NCI-H1694 treated with DMSO at 0.1 percent for 48 hours (cell line): ENCODE data around the gene NUDT15.
"Not testable (repeated sequence)": the region's sequence is repeated elsewhere in the genome, so short reads cannot be mapped to it uniquely, and the experiment has no call there.

ENCODE experiments used
- DNase-seq: peaks from one replicate; lab custom pipeline; 2025; lab: John Stamatoyannopoulos, UW

The NUDT15 gene

GRCh38 chr13:48037346-48038173 lies at the start of gene NUDT15:
Gene NUDT15 (plus strand): TSS chr13:48037726. CDS start chr13:48037747, 21 bp downstream.
- peak; percentile 91 for DNase-seq

DNA sequence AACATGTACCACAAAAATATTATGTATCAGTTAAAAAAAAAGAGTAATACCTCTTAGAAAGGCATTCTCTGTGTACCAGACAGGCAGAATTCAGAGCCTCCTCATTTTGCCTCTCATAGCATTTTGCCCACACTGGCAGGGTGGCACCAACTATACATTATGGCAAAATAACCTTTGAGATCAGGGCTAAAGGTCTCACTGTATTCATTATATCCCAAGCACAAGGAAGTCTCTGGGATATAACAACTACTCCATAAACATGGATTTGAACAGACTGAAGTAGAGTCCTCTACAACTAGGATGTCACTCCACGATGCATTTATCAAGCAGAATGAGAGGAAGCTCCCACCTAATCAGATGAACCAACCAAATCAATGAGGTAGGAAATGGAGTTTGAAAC lies 47.1 kb upstream of the NUDT15 start:
- no peak for DNase-seq

- no peak for DNase-seq
These were observed 46.5 kb upstream of the NUDT15 start for GRCh38 chr13:47990920-47991466.

- DNase-seq, result no peak
These were observed 45.7 kb upstream of the NUDT15 start for GRCh38 chr13:47991859-47992258.

DNA sequence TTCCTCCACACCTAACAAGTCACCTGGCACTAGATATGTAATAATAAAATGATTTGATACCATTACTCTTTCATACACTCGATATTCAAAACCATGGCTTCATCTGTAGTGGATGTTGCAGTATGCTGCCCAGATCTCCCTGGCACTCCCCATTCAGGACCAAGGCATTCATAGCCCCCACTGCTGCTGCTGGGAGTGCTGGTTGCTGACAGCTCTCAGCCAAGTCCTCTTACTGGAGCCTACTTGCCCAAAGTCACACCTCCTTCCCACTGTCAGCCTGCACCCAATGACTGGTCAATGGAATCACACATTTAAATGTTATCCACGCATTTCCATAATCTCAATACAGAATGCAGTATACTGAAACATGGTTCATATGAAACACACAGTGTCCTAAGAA lies 40.1 kb upstream of the NUDT15 start:
- no peak for DNase-seq

DNA sequence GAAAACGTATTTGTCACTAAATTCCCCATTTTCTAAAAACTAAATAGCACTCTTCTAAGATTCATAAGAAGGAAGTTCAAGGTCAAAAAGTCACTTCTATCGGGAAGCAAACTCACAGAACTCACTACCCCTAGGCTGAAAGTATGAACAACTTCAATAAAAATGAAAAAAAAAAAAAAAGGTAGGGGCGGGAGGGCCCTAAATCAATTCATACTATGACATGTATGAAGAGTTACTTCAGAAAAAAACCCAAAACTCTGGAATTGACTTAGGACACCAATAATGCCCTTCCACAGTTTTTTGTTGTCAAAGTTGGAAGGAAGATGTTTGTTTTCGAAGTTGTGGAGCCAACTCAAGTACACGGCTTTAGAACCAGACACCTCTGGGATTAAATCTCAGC lies 37.6 kb upstream of the NUDT15 start:
- no peak for DNase-seq

- DNase-seq, result no peak
These were observed 36.9 kb upstream of the NUDT15 start for GRCh38 chr13:48000559-48001113.

DNA sequence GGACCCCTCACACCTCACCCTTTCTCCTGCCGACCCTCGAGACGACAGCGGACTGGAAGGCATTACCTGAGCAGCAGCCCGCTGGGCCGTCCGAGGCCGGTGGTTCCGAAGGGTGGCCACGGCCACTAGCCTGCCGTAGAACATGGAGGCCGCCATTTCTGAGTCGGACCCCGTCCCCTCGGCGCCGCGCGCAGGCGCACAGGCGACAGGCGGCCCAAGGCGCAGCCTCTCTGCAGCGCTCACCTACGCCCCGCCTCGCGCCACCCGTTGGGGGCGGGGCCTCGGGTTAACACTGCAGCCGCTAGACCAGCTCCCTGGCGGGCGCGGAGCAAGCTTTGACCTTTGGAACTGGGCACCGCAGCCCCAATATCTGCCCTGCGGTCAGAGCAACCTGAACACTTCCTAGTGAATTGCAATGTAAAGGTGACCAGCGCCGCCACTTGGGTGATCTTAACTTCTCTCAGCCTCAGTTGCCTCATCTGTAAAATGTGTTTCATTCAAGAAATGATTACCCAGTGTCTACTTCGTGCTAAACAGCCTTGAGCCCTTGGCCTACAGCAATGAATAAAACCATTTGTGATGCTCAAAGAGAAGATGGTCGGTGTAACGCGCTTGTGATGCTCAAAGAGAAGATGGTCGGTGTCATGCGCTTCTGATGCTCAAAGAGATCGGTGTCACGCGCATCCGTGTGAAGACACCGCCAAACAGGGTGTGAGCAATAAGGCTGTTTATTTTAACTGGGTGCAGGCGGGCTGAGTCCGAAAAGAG lies 36.2 kb upstream of the NUDT15 start, which contains the start of gene SUCLA2:
TSS of gene SUCLA2 (minus strand) at position 160 of the 768 bp plus-strand sequence. CDS start at position 156, 4 bp downstream.
- DNase-seq, result peak; percentile 69

DNA sequence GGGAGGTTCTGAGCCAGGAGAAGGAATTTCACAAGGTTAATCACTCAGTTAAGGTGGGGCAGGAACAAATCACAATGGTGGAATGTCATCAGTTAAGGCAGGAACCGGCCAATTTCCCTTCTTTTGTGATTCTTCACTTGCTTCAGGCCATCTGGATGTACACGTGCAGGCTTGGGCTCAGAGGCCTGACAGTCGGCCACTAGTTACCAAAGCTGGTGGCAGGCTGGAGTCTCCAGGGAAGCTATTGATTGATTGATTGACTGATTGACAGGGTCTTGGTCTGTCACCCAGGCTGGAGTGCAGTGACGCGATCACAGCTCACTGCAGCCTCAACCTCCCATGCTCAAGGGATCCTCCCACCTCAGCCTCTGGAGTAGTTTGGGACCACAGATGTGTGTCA lies 35.5 kb upstream of the NUDT15 start:
- not testable (repeated sequence) for DNase-seq

DNA sequence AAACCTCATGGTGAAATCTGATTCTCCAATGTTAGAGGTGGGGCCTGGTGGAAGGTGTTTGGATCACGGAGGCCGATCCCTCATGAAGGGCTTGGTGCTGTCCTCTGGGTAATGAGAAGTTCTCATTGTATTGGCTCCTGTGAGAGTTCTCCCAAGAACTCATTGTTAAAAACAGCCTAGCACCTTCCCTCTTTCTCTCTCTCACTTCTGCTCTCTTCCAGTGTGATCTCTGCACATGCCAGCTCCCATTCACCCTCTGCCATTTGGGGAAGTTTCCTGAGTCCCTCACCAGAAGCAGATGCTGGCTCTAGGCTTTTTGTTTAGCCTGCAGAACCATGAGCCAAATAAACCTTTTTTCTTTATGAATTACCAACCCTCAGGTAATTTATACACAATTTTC lies 33.3 kb upstream of the NUDT15 start:
- no peak for DNase-seq

GRCh38 chr13:48006396-48006795 lies 31.1 kb upstream of the NUDT15 start:
- DNase-seq, result no peak

GRCh38 chr13:48009284-48009683 lies 28.2 kb upstream of the NUDT15 start:
- no peak for DNase-seq

DNA sequence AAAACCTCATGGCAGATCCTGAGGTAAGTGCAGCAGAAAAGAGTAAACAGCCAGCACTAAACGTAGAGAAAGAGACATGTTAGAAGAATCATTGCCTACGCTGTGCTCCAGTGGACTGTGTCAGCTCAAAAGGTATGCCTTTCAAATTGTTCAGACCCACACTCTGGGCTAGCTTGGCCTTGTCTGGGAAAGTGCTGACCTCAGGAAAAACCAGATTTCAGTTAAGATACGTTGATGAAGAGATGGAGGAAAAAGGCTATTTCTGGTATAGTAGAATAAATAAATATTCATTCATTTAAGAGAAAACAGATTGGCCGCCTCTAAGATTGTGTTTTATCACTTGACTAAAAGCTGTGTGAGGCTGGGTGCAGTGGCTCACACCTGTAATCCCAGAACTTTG lies 26.8 kb upstream of the NUDT15 start:
- DNase-seq, result no peak

DNA sequence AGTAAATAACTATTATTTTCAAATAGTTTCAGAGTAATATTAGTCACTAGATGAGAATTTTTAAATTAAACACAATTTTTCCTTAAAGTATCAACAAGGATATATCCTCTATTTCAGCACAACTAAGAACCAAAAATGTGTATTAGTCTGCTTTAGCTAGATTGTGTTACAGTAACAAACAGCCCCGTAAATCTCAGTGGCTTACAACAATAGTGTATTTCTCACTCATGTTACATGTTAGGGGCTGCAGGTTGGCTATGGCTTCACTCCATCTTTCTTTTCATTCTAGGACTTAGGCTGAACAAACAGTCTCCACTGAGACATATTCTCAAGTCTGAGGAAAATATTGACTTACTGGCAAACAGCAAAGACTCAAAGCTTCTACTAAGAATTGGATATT lies 24.9 kb upstream of the NUDT15 start:
- no peak for DNase-seq

- DNase-seq, result no peak
These were observed 23.2 kb upstream of the NUDT15 start for GRCh38 chr13:48014359-48014758.

- DNase-seq, result no peak
These were observed 18.9 kb upstream of the NUDT15 start for GRCh38 chr13:48018637-48019036.

DNA sequence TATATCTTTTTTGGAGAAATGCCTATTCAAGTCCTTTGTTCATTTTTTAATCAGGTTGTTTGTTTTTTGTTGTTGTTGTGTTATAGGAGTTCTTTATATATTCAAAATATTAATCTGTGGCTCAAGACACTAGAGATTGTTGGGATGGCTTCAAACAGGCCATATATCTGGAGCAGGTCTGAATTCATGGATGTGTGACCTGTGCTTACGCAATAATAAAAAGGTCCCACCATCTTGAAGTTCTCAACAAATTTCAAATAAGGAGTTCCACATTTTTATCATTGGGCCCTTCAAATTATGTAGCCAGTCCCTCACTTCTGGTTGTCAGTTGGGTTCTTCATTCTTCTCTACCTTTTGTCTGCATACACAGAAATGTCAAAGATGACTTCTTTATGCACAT lies 17.7 kb upstream of the NUDT15 start:
- no peak for DNase-seq

DNA sequence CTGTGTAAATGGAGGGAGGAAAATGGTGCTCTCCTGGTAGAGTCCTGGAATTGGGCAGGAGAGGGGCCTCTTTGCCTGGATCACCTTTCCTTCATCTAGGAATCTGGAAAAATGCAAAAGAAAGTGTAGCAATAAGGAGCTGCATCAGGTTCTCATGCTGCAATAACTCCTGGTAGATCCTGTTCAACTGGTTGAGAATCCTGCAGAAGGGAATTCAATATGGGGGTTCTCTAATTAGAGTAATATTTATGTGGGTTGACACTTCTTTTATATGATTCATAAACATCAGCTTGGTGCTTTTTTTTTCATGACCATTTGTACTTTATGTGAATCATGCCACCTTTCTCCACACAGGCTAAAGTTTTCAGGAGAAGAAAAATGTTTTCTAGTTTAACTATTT lies 9.5 kb upstream of the NUDT15 start:
- DNase-seq, result no peak

- no peak for DNase-seq
These were observed 7.7 kb upstream of the NUDT15 start for GRCh38 chr13:48029859-48030258.

GRCh38 chr13:48038761-48039160 lies 1.2 kb downstream of the NUDT15 start:
- no peak for DNase-seq

- DNase-seq, result no peak
These were observed 2.5 kb downstream of the NUDT15 start for GRCh38 chr13:48040049-48040448.

DNA sequence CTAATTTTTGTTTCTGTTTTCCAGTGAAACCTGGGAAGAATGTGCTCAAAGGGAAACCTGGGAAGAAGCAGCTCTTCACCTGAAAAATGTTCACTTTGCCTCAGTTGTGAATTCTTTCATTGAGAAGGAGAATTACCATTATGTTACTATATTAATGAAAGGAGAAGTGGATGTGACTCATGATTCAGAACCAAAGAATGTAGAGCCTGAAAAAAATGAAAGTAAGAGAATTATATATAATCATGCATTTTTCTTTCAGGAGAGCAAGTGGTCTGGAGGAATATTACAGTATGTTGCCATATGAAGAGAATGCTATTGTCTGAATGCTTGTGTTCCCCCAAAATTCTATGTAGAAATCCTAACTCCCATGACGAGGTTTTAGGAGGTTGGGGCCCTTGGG lies 3.4 kb downstream of the NUDT15 start:
- no peak for DNase-seq

DNA sequence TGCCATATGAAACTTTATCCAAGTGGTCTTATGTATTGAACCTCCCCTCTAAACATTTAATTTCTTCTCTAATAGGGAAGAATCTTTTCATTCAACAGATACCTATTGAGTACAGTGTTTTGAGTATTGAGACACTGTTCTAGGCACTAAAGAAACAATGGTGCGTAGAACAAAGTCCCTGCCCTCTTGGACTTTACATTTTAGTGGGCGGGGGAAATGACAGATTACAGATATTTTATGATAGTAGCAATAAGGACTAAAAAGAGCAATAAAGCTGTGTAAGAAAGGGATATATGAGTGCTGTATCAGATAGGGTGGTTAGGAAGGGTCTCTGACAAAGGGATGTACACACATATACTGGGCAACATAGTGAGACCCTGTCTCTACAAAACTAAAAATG lies 5.4 kb downstream of the NUDT15 start:
- DNase-seq, result no peak
